SU-DHL-6 (cell line): ENCODE results near the gene PRKAG1.

Experiments used
- H2AFZ ChIP-seq: fragments of 200-600 bp; sonication (generic); 2 replicates; pipeline ENCODE4 v1.6.1; 2014; ENCODE audit warnings: low read depth, mild to moderate bottlenecking, moderate library complexity, mixed read lengths, antibody characterized with exemption, low read length; ENCODE audit not compliant: severe bottlenecking
- H3F3A ChIP-seq: fragments of 200-600 bp; shearing (Covaris generic); 2 replicates; pipeline ENCODE4 v1.6.0; 2016; ENCODE audit warnings: antibody characterized with exemption, mild to moderate bottlenecking; ENCODE audit not compliant: insufficient read depth
- H3K27ac ChIP-seq: fragments of 200-600 bp; sonication (generic); 2 replicates; pipeline ENCODE4 v1.5.1; 2016; ENCODE audit warnings: low read depth, mild to moderate bottlenecking, low read length, moderate library complexity, mixed read lengths
- H3K27me3 ChIP-seq: fragments of 200-600 bp; sonication (generic), shearing (Covaris generic); 2 replicates; pipeline ENCODE4 v1.6.0; 2014; ENCODE audit warnings: mild to moderate bottlenecking, low read length
- H3K36me3 ChIP-seq: fragments of 200-600 bp; sonication (generic); 2 replicates; pipeline ENCODE4 v1.6.1; 2014; ENCODE audit warnings: mild to moderate bottlenecking, low read length, mixed read lengths
- H3K4me2 ChIP-seq: fragments of 300-600, 200-600 bp; shearing (Covaris generic), sonication (generic); 2 replicates; pipeline ENCODE4 v1.6.0; 2014; ENCODE audit warnings: low read length, low read depth, mild to moderate bottlenecking; ENCODE audit not compliant: poor library complexity, severe bottlenecking
- H3K4me3 ChIP-seq: fragments of 200-600 bp; sonication (generic); 2 replicates; pipeline ENCODE4 v1.5.1; 2014; ENCODE audit warnings: antibody characterized with exemption, low read length, mild to moderate bottlenecking, mixed read lengths; ENCODE audit not compliant: insufficient read depth, poor library complexity, severe bottlenecking
- H3K79me2 ChIP-seq: fragments of 200-600 bp; sonication (generic); 2 replicates; pipeline ENCODE4 v1.6.1; 2014; ENCODE audit warnings: mild to moderate bottlenecking, low read length, moderate library complexity; ENCODE audit not compliant: insufficient read depth
- H3K9ac ChIP-seq: fragments of 200-600 bp; sonication (generic); 2 replicates; pipeline ENCODE4 v1.7.0; 2014; ENCODE audit warnings: mild to moderate bottlenecking, low read length
- H3K9me2 ChIP-seq: fragments of 200-600 bp; sonication (generic); replicated peaks from 2 replicates; pipeline ENCODE4 v1.6.1; 2014; ENCODE audit warnings: low read length; ENCODE audit not compliant: insufficient read depth
- H3K9me3 ChIP-seq: fragments of 200-600 bp; sonication (generic); 2 replicates; pipeline ENCODE4 v1.6.1; 2014; ENCODE audit warnings: low read length, mixed read lengths; ENCODE audit not compliant: insufficient read depth
- H4K20me1 ChIP-seq: fragments of 200-600 bp; sonication (generic); 2 replicates; pipeline ENCODE4 v1.6.1; 2014; ENCODE audit warnings: low read depth, mild to moderate bottlenecking, antibody characterized with exemption, low read length, moderate library complexity, mixed read lengths
- CTCF ChIP-seq: fragments of 200-600 bp; sonication (generic); IDR thresholded peaks from one replicate; pipeline ENCODE4 v1.5.1; 2017; ENCODE audit warnings: antibody characterized with exemption, mild to moderate bottlenecking, low read length, moderate library complexity; ENCODE audit not compliant: insufficient read depth, poor library complexity, severe bottlenecking
- EZH2phosphoT487 ChIP-seq: fragments of 200-600 bp; sonication (generic), shearing (Covaris generic); conservative IDR thresholded peaks from 2 replicates; pipeline ENCODE4 v1.6.1; 2018; ENCODE audit warnings: mild to moderate bottlenecking, antibody characterized with exemption, low read length, moderate library complexity, mixed read lengths

PRKAG1 gene

GRCh38 chr12:48998497-48999353, 19.9 kb downstream of the PRKAG1 start:
- Histone ChIP-seq H3K9ac (peak overlapping the region; percentile 70), H3K27ac (no peak overlapping the region; the same call in 1 of the 2 replicates), H3K36me3 (no peaks in the 10 kb centered on the region), H3K9me3 (no peaks in the 10 kb centered on the region), H4K20me1 (no peaks in the 10 kb centered on the region), H3K27me3 (no peaks in the 10 kb centered on the region), H3K79me2 (0 out of 2 replicates have a peak, but pooled peaks cover 12% of the 10 kb centered on the region), H3K4me3 (peak overlapping the region; percentile 60), H2AFZ (peak overlapping the region; percentile 39), H3K9me2 (no peaks in the 10 kb centered on the region), H3F3A (0 out of 2 replicates have a peak, but pooled peaks cover 4% of the 10 kb centered on the region), H3K4me2 (peak overlapping the region; percentile 62)
- TF ChIP-seq EZH2phosphoT487, result no peak
- TF ChIP-seq CTCF, result no peak

- Histone ChIP-seq H3K9ac (peak overlapping the region; percentile 70), H3F3A (0 out of 2 replicates have a peak, but pooled peaks cover 4% of the 10 kb centered on the region), H2AFZ (peak overlapping the region; percentile 39), H4K20me1 (no peaks in the 10 kb centered on the region), H3K36me3 (no peaks in the 10 kb centered on the region), H3K79me2 (0 out of 2 replicates have a peak, but pooled peaks cover 9% of the 10 kb centered on the region), H3K27me3 (no peaks in the 10 kb centered on the region), H3K4me2 (peak overlapping the region; percentile 62), H3K4me3 (peak overlapping the region; percentile 60), H3K9me2 (no peaks in the 10 kb centered on the region), H3K9me3 (no peaks in the 10 kb centered on the region), H3K27ac (no peak overlapping the region; the same call in 1 of the 2 replicates)
- TF ChIP-seq CTCF (no peak), EZH2phosphoT487 (no peak)
These were observed 20.7 kb downstream of the PRKAG1 start for GRCh38 chr12:48997719-48998496.

GRCh38 chr12:48996794-48997718, 21.5 kb downstream of the PRKAG1 start:
- Histone ChIP-seq H3K4me3 (peak overlapping the region; percentile 60), H3K4me2 (peak overlapping the region; percentile 62), H3F3A (0 out of 2 replicates have a peak, but pooled peaks cover 4% of the 10 kb centered on the region), H3K9me3 (no peaks in the 10 kb centered on the region), H2AFZ (peak overlapping the region; percentile 39), H4K20me1 (no peaks in the 10 kb centered on the region), H3K36me3 (no peaks in the 10 kb centered on the region), H3K79me2 (0 out of 2 replicates have a peak, but pooled peaks cover 9% of the 10 kb centered on the region), H3K27me3 (no peaks in the 10 kb centered on the region), H3K9me2 (no peaks in the 10 kb centered on the region), H3K9ac (peak overlapping the region; percentile 70), H3K27ac (no peak overlapping the region)
- TF ChIP-seq EZH2phosphoT487 (no peak), CTCF (peak; percentile 55)
